Motor neuron (in vitro differentiated cells): ENCODE data around the gene PLCD1. TPM values are rescaled to one million over a fixed set of nuclear protein-coding genes. Genes with fewer than 3 reads are reported as not detected.

Source experiments
- ATAC-seq, 8 experiments: fragments of 200-7000 bp; cut with Tn5 transposase; replicated peaks in 6 of 8; 2 replicates each; pipeline ENCODE4 v1.8.0; 2021; ENCODE audit warnings: mild to moderate bottlenecking in 8 of 8, moderate library complexity in 8 of 8
- H3K27ac ChIP-seq, 2 donors: fragments of 250-450 bp; sonication (Bioruptor Pico); 2 replicates each; pipeline ENCODE4 v1.9.0; 2021; ENCODE audit warnings: antibody characterized with exemption in 2 of 2, mild to moderate bottlenecking in 2 of 2, moderate library complexity in 1 of 2
- H3K4me1 ChIP-seq, 2 donors: fragments of 250-450 bp; sonication (Bioruptor Pico); replicated peaks in 1 of 2; 2 replicates each; pipeline ENCODE4 v1.6.1; 2021; ENCODE audit warnings: antibody characterized with exemption in 2 of 2, mild to moderate bottlenecking in 2 of 2, moderate library complexity in 1 of 2
- H3K4me3 ChIP-seq, 5 donors: fragments of 250-450 bp; sonication (Bioruptor Pico); 2 replicates each; pipeline ENCODE4 v1.9.0; 2021; ENCODE audit warnings: antibody characterized with exemption in 5 of 5, mild to moderate bottlenecking in 5 of 5, moderate library complexity in 4 of 5
- WGBS, 10 experiments: fragments of 450-650 bp; shearing (Covaris generic); methylation state at CpG; one replicate each; pipeline ENCODE4 v1.0.0; 2022; 5-methylcytosine and 5-hydroxymethylcytosine counted together
- in situ Hi-C, 9 experiments: fragments of 400-800 bp; cut with MboI; loops; one replicate each; pipeline ENCODE4 v1.15.0; 2021; ENCODE audit warnings: low sequenced_read_pairs in 9 of 9, low pct_unique_long_range_greater_than_20kb in 2 of 9; ENCODE audit not compliant: unreplicated experiment in 9 of 9
- total RNA-seq, 8 experiments: library from RNA; unstranded; fragments of 300-600 nt; gene quantifications; 2 replicates each; pipeline versions ENCODE4 v1.2.3 to v1.2.4, GENCODE V29; 2022

Gene PLCD1
- total RNA-seq, 8 experiments from 2014 or later: 8.8 to 61.8 (median 31.0) TPM

- no peak overlapping the region for H3K4me3 ChIP-seq
- in situ Hi-C loops: no loop called here
- no peak overlapping the region for H3K27ac ChIP-seq
- no peak for ATAC-seq
- 80 to 100% (median 100%) methylated on average over 1 of the region's 1 CpG; no CpG with 5 or more reads in 5 of the 10 experiments for WGBS, 10 experiments
- H3K4me1 ChIP-seq: peaks cover 5 to 12% of the 10 kb centered on the region in 2 donors
These were observed 3.0 kb upstream of the PLCD1 start for GRCh38 chr3:38032328-38032865.

- 0 to 100% (median 43%) methylated on average over 1 to 4 of the region's 9 CpGs; no CpG with 5 or more reads in 4 of the 10 experiments for WGBS, 10 experiments
- Histone ChIP-seq H3K4me1 (peaks cover 5 to 12% of the 10 kb centered on the region in 2 donors), H3K4me3 (no peak overlapping the region), H3K27ac (no peak overlapping the region)
- in situ Hi-C loops: no loop called here
- peak in 3 of 8 experiments; percentile 5 to 12 (median 11) for ATAC-seq
These were observed 1.9 kb upstream of the PLCD1 start for GRCh38 chr3:38031022-38031994.

- peak overlapping the region in 1 of 2 donors; percentile 51 for H3K27ac ChIP-seq
- no peak for ATAC-seq
- in situ Hi-C loops: no loop called here
- WGBS, 10 experiments: 40 to 100% (median 63%) methylated on average over 1 to 3 of the region's 8 CpGs; no CpG with 5 or more reads in 6 of the 10 experiments
- H3K4me3 ChIP-seq: peak overlapping the region; percentile 38 to 79 (median 56)
- peaks cover 9 to 17% of the 10 kb centered on the region in 2 donors for H3K4me1 ChIP-seq
These were observed 932 bp upstream of the PLCD1 start for GRCh38 chr3:38030126-38031021.

GRCh38 chr3:38028621-38029361 is 651 bp downstream of the PLCD1 start:
- peak in 2 of 8 experiments; percentile 3 to 4 for ATAC-seq
- 0 to 10% methylated on average over 2 to 4 of the region's 45 CpGs; no CpG with 5 or more reads in 8 of the 10 experiments for WGBS, 10 experiments
- in situ Hi-C loops: no loop called here
- H3K27ac ChIP-seq: peak overlapping the region in 1 of 2 donors; percentile 38
- H3K4me3 ChIP-seq: peak overlapping the region; percentile 38 to 79 (median 56)
- peaks cover 9 to 18% of the 10 kb centered on the region in 2 donors for H3K4me1 ChIP-seq

GRCh38 chr3:38027466-38028465 is 1.7 kb downstream of the PLCD1 start:
- H3K4me1 ChIP-seq: peaks cover 13 to 25% of the 10 kb centered on the region in 2 donors
- no peak for ATAC-seq
- in situ Hi-C loops: no loop called here
- peak overlapping the region in 4 of 5 donors; percentile 49 to 79 (median 57) for H3K4me3 ChIP-seq
- 64 to 86% (median 80%) methylated on average over 1 to 5 of the region's 6 CpGs; no CpG with 5 or more reads in 4 of the 10 experiments for WGBS, 10 experiments
- H3K27ac ChIP-seq: no peak overlapping the region

- in situ Hi-C loops: no loop called here
- Histone ChIP-seq H3K27ac (no peak overlapping the region), H3K4me3 (no peak overlapping the region), H3K4me1 (peaks cover 13 to 25% of the 10 kb centered on the region in 2 donors)
- ATAC-seq: no peak
- 17 to 100% (median 70%) methylated on average over 1 to 2 of the region's 4 CpGs; no CpG with 5 or more reads in 6 of the 10 experiments for WGBS, 10 experiments
These were observed 2.6 kb downstream of the PLCD1 start for GRCh38 chr3:38026856-38027255.

GRCh38 chr3:38022896-38023709 is 6.3 kb downstream of the PLCD1 start:
- 73 to 100% (median 83%) methylated on average over 1 to 5 of the region's 6 CpGs; no CpG with 5 or more reads in 5 of the 10 experiments for WGBS, 10 experiments
- ATAC-seq: no peak
- in situ Hi-C loops: no loop called here
- H3K4me1 ChIP-seq: peaks cover 7 to 13% of the 10 kb centered on the region in 2 donors
- H3K4me3 ChIP-seq: peak overlapping the region in 2 of 5 donors; percentile 37 to 51
- no peak overlapping the region for H3K27ac ChIP-seq

DNA sequence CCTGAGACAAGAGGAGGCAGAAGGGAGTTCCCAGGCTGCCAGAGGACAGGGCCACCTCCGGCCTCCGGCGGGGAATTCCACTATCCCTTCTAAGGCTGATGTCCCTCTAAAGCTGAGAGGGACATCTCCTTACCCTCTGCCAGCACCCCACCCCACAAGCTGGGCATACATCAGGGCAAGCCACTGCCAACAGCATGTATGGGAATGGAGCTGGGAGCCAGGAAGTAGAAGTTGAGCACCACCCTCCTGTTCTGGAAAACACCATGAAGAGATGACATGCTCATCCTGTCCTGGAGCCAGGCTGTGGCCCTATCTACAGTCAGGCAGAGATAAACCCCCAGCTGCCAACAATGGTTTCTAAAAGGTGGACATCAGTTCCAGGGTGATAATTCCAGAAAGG is 7.1 kb downstream of the PLCD1 start:
- WGBS, 10 experiments: 80 to 82% methylated on average over 1 to 3 of the region's 3 CpGs; no CpG with 5 or more reads in 8 of the 10 experiments
- Histone ChIP-seq H3K27ac (no peak overlapping the region), H3K4me1 (peaks cover 7 to 12% of the 10 kb centered on the region in 2 donors), H3K4me3 (no peak overlapping the region)
- ATAC-seq: no peak
- in situ Hi-C loops: no loop called here

DNA sequence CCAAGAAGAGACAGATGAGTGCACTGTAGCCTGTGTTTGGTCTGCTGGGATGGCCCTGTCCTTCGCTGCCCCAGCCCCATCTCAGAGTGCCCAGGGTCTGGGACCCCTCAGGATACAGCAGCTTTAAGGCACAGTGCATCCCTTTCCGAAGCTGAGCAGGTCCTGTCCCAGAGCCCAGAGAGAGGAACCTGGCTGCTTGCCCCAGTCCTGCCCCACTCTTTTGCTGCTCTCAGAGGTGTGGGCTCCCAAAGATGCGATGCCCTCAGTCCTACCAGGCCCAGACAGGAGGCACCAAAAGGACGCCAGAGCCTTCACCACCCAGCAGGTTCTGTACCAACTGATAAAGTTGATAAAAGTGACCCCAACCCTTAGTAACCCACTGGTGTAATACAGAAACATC is 8.2 kb downstream of the PLCD1 start:
- ATAC-seq: no peak
- no peak overlapping the region for H3K4me3 ChIP-seq
- in situ Hi-C loops: no loop called here
- WGBS, 10 experiments: 40 to 100% (median 92%) methylated on average over 1 to 2 of the region's 4 CpGs; no CpG with 5 or more reads in 6 of the 10 experiments
- no peak overlapping the region for H3K27ac ChIP-seq
- H3K4me1 ChIP-seq: peaks cover 7 to 12% of the 10 kb centered on the region in 2 donors

- Histone ChIP-seq H3K4me3 (no peak overlapping the region), H3K27ac (no peak overlapping the region), H3K4me1 (peaks cover 3 to 8% of the 10 kb centered on the region in 2 donors)
- in situ Hi-C loops: no loop called here
- no peak for ATAC-seq
- 40 to 100% (median 73%) methylated on average over 1 to 3 of the region's 3 CpGs; no CpG with 5 or more reads in 5 of the 10 experiments for WGBS, 10 experiments
These were observed 9.1 kb downstream of the PLCD1 start for GRCh38 chr3:38020342-38020726.
